Fibroblast of upper back skin (primary cell): ENCODE measurements around the gene NDP.
"Not testable (repeated sequence)": the region's sequence is repeated elsewhere in the genome, so short reads cannot be mapped to it uniquely, and the experiment has no call there.

Experiments
- DNase-seq: peaks from one replicate; pipeline ENCODE4 v3.0.0-alpha.2; 2013

NDP gene

GRCh38 chrX:43969504-43970501 is 3.4 kb downstream of the NDP start:
- DNase-seq: peak; percentile 52

DNA sequence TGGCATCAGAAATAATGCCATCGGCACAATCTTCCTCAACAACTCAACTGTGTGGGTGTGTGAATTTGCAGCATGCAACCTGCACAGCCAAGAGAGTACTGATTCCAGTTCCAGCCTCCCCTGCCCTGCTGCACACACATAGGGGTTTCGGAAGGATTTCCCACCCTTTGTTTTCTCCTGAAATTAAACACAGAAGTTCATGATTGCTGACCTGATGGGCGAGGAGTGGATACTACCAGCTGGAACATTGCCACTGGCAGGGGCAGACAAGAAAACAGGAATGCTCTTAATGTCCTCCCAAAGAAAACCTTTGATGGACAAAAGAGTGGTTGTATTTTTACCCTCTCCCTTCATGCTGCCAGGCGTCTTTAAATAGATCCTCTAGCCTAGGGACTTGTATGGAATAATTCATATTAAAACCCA is 4.8 kb downstream of the NDP start:
- DNase-seq: no peak

DNA sequence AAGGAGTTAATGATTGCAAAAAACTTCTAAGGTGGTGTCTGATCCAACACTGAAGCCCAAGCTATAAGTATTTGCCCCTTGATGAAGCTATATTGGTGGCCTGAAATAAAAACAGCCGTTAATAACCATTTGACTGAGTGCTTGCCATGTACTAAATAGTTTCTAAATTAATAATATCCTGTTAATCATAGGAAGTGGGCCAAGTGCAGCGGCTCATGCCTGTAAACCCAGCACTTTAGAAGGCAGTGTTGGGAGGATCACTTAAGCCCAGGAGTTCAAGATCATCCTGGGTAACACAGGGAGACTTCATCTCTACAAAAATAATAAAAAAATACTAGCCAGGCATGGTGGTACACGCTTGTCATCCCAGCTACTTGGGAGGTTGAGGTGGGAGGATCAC is 8.3 kb downstream of the NDP start:
- DNase-seq: no peak

- no peak for DNase-seq
These were observed 9.5 kb downstream of the NDP start for GRCh38 chrX:43963726-43964125.

DNA sequence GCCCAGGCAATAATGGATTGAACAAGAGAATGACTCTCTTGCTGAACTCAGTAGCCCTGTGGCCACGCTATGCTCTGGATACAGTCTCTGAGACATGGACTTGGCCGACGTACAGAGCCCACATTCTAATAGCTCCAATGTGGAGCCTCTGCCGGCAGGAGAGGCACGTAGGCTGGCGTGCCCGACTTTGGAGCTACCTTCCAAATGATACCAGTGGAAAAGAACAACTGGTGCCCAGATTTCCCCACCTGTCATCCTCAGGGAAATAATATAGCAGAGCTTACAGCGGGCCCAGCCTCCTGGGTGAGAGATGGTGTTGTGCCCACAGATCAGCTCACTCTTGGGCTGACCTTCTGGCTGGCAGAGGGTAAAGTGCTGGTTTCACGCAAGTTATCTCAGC is 10.6 kb downstream of the NDP start:
- no peak for DNase-seq

DNA sequence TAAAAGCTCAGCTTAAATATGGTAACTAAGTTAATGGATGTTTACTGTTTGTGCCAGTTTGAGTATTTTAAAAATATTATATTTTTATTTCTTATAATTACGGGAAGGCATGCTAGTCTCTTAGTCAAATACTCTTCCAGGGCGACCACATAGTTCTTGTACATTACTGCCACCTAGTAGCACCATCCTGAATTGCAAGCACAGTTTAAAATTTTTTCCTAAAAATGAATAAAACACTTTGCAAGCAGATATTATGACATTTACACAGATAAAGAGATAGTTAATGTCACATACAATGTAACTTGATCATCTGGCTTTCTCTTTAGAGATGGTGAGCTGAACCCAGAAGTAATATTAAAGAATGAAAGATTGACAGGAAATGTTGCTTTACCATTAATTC is 11.5 kb downstream of the NDP start:
- DNase-seq: no peak

DNA sequence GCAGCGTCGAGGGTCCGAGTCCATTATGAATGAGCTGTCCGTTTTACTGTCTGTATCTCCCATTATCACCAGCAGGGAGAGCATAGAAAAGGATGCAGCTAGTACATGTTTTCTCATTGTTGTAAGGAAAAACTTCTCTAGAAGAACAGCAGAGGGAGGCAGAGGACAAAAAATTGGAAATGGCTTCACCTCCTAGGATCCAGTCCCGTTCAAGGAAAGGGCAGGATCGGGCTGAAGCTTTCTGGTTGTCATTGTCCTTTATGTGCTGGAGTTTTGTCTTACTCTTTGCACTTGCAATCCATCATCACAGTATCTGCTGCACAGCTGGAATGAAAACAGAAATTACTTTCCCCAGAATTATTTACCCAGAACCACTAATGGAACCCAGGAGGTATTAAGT is 14.7 kb downstream of the NDP start:
- peak; percentile 79 for DNase-seq

DNA sequence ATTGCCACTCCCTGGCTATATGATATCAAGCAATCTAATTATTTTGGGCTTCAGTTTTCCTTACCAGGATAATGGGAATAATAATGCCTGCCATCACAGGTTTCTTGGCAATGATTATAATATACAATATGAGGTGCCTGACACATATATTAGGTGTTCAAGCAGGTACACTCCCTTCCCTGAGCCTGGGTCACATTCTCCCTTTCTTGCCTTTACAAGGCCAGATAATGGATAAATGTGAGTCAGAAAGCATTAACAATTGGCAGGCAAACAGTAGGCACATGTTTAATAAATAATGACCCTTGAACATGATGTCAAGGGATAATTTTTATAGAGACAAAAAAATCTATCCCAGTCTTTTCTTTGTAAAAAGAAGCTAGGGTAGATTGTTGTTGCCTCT is 17.2 kb downstream of the NDP start:
- DNase-seq: no peak

DNA sequence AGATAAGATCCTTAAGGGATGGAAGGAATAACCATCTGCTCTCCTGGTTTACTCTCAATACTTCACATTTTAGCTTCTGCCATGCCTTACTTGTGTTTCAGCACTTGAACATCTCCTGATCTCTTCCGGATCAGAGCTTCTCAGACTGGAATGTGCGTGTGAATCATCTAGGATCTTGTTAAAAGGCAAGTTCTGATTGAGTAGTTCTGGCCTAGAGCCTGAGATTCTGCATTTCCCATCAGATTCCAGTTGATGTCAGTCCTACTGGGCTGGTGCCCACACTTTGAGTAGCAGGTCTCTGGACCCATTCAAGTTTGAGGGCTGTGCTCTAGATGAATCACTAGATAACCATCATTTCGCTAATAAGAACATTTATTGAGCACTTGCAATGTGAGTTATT is 20.0 kb downstream of the NDP start:
- no peak for DNase-seq

DNA sequence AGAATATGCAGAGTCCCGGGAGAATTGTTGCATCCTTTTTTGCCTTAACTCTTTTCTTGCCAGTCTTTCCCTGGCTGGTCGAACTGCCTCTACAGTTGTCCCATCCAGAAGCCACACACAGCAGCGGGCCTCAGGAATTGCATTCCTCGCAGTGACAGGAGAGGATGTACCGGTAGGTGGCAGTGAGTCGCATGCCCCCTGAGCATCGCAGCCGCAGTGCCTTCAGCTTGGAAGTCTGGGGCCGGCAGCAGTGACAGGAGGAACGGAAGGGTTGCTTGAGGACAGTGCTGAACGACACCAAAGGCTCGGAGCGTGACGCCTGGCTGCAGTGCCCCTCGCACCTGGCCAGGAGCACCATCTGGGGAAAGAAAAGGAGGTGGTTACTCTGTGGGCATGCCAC is 23.5 kb downstream of the NDP start:
- no peak for DNase-seq

DNA sequence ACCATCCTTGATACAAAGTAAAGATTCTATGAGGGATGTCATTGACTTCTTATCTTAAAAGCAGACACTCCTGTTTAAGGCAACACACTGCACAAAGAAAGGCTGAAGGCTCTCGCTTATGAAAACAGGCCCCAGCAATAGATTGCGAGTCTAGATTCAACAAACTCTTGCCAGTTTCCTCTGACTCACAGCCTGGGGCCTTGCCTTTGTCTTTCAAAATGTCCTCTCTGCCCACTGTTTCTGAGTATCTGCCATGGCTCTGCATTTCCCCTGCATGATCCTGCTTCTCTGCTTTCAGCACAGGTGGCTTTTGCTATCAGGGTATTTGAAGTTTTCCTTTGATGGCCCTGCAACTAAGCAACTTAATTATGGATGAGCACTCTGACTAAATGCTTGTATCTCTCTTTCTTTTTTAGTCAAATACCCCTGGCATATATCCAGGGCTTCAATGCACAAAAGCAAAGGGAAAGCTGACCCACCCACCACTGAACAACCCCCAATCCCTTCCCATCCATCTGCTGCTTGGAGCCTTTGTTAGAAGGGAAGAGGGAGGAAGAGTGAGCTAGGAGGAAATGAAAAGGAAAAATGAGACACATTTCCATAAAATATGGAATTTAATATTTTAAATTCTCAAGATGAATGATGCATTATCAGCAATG is 32.2 kb downstream of the NDP start:
- peak; percentile 3 for DNase-seq

DNA sequence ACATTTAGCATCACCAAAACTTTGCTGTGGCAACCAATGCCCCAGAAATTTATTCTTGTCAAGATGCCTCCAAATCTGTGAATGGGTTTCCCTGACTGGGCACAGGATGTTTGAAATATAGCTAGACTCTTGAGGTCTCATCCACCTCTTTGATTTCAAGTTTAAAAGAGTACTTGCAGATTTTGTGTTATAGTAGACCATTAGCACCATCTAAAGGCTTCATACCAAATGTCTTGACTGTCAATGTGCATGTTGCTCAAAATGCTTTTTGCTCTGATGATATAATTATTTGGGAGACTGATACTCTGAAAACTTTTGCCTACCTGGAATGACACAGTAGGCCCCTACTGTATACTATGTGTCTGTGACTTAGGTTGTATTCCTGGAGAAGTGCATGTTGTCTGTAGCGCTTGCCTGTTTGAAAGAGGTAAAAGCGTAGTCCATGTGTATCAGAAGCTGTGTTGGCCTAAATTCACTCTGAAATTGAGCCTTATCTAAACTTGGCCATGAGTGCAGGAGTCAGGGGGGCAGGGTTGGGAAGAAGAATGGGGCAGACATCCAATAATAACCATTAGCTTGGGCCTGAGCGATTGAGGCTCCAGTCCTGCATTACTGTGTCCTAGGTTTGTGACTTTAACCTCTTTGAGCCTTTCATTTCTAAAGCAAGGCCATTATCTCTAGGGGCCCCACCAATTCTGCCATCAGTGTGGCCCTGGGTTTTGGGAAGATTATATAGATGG is 33.8 kb downstream of the NDP start:
- DNase-seq: no peak

DNA sequence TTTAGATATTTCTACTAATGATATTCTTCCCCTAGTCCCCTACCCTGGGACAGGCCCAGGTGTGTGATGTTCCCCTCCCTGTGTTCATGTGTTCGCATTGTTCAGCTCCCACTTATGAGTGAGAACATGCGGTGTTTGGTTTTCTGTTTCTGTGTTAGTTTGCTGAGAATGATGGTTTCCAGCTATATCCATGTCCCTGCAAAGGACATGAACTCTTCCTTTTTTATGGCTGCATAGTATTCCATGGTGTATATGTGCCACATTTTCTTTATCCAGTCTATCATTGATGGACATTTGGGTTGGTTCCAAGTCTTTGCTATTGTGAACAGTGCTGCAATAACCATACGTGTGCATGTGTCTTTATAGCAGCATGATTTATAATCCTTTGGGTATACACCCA is 51.2 kb downstream of the NDP start:
- DNase-seq: not testable (repeated sequence)

DNA sequence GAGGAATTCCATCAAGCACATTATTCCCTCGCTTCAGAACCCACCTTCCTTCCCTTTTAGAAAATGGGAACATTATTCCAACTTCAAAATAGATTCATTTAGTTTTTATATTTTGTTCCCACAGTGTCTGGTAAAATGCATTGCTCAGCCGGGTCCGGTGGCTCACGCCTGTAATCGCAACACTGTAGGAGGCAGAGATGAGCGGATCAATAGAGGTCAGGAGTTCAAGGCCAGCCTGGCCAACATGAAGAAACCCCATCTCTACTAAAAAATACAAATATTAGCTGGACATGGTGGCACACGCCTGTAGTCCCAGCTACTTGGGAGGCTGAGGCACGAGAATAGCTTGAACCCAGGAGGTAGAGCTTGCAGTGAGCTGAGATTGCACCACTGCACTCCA is 62.4 kb downstream of the NDP start:
- not testable (repeated sequence) for DNase-seq

DNA sequence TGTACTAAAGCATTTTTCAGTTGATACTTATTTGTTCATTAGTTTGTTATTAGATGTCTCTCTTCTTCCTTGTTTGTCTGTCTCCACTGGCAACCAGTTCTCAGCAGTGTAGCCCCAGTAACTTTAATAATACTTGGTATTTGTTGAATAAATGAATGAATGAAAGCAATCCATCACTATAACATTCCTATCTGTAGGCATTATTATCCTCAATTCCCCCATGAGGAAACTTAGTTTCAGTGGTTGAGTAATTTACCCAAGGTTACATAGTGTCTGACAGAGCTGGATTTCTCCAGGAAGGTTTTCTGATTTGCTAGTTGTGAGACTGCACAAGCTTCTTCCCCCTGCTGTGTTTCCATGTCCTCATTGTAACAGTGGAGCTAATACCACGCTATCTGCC is 63.2 kb downstream of the NDP start:
- no peak for DNase-seq

- no peak for DNase-seq
These were observed 64.0 kb downstream of the NDP start for GRCh38 chrX:43909141-43909540.

DNA sequence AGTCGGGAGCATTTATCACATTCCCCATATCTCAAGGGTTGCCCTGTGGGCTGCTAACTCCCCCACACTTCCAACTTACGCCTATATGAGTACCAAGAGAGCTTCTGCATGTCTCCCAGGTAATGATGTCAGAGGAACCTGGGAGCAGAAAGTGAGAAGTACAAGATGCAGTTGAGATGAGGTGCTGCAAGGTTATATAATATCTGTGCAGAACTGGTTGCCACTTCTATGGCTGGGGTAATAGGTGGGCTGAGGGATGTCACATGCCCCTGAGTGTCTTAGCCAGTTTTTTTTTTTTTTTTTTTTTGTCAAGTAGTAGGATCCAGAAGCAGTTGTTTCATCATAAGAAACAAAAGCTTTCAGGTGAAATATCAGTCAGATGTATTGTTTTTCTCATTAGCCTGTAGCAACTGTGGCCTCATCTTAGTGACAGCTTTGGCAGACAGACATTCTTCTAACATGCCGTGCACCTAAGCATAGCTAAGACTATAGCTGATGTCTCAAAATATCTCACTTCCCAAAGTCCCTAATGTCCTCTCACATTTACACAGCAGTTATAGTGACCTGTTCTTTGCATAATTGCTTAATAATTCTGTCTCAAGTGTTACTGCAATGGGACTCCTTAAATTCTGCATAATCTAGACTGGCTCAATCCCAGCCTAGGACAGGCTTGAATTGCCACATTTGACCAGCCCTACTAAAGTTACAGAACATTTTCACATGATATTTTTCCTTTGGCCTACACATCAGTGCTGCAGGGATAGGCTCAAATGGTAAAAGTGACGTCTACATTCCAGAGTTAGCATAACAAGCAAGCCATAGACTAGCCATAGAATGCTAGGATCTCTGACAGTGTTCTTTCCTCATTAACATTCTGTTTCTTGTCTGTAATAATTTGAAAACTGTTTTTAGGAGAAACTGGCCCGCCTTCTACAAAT is 73.0 kb downstream of the NDP start:
- DNase-seq: no peak
